Keratinocyte (primary cell): ENCODE measurements around the gene CTIF. TPM values are rescaled to one million over a fixed set of nuclear protein-coding genes. Genes with fewer than 3 reads are reported as not detected.

Experiments used
- DNase-seq: peaks from one replicate; pipeline ENCODE4 v3.0.0-alpha.2; 2011; ENCODE audit warnings: low read depth, missing footprints, low spot score
- FAIRE-seq: peaks from 2 replicates; lab custom pipeline; 2011; peaks lifted over from hg19 to GRCh38; lab: Jason Lieb, UNC
- H2AFZ ChIP-seq: 2 replicates; pipeline ENCODE4 v1.6.0; 2012; ENCODE audit warnings: low read length, control low read depth, inconsistent platforms; ENCODE audit not compliant: control insufficient read depth
- H3K27ac ChIP-seq: 2 replicates; pipeline ENCODE4 v1.5.1; 2011; ENCODE audit warnings: low read length; ENCODE audit not compliant: control insufficient read depth, insufficient read depth
- H3K27me3 ChIP-seq: 3 replicates; pipeline ENCODE4 v1.6.0; 2011; ENCODE audit warnings: low read length; ENCODE audit not compliant: control insufficient read depth, insufficient read depth; ENCODE audit errors: extremely low read depth
- H3K36me3 ChIP-seq, 2 experiments: 2 replicates in 1 of 2; 3 replicates in 1 of 2; pipeline ENCODE4 v1.5.1; 2011; ENCODE audit warnings: low read length in 2 of 2, mild to moderate bottlenecking in 1 of 2; ENCODE audit not compliant: control insufficient read depth in 2 of 2, insufficient read depth in 2 of 2; ENCODE audit errors: extremely low read depth in 1 of 2
- H3K4me1 ChIP-seq: 3 replicates; pipeline ENCODE4 v1.5.1; 2011; ENCODE audit warnings: low read length; ENCODE audit not compliant: control insufficient read depth, insufficient read depth; ENCODE audit errors: extremely low read depth
- H3K4me2 ChIP-seq: 3 replicates; pipeline ENCODE4 v1.6.0; 2011; ENCODE audit warnings: low read depth, low read length; ENCODE audit not compliant: control insufficient read depth, insufficient read depth; ENCODE audit errors: extremely low read depth
- H3K4me3 ChIP-seq, 3 experiments: fragments of 200-600 bp in 1 of 3; sonication (generic) in 1 of 3; 2 replicates in 2 of 3; 3 replicates in 1 of 3; pipeline ENCODE4 v1.5.1; 2011 to 2016; ENCODE audit warnings: low read length in 3 of 3, mild to moderate bottlenecking in 3 of 3, control low read depth in 2 of 3, inconsistent platforms in 1 of 3, low read depth in 1 of 3, mixed read lengths in 1 of 3, mixed run types in 1 of 3, moderate library complexity in 1 of 3; ENCODE audit not compliant: control insufficient read depth in 2 of 3, insufficient read depth in 2 of 3; ENCODE audit errors: extremely low read depth in 1 of 3
- H3K79me2 ChIP-seq: 2 replicates; pipeline ENCODE4 v1.6.0; 2012; ENCODE audit warnings: low read length; ENCODE audit not compliant: control insufficient read depth, insufficient read depth
- H3K9ac ChIP-seq: 3 replicates; pipeline ENCODE4 v1.6.0; 2011; ENCODE audit warnings: low read length; ENCODE audit not compliant: control insufficient read depth, insufficient read depth; ENCODE audit errors: extremely low read depth
- H3K9me1 ChIP-seq: 3 replicates; pipeline ENCODE4 v1.6.0; 2011; ENCODE audit warnings: low read length; ENCODE audit not compliant: control insufficient read depth, insufficient read depth; ENCODE audit errors: extremely low read depth
- H3K9me3 ChIP-seq: 2 replicates; pipeline ENCODE4 v1.5.1; 2012; ENCODE audit warnings: low read depth, low read length; ENCODE audit not compliant: control insufficient read depth
- H4K20me1 ChIP-seq: 3 replicates; pipeline ENCODE4 v1.6.0; 2011; ENCODE audit warnings: low read length; ENCODE audit not compliant: control insufficient read depth, insufficient read depth; ENCODE audit errors: extremely low read depth
- CTCF ChIP-seq, 3 experiments: IDR thresholded peaks in 1 of 3; conservative IDR thresholded peaks in 1 of 3; optimal IDR thresholded peaks in 1 of 3; 2 replicates in 2 of 3; 3 replicates in 1 of 3; pipeline versions ENCODE3 to v1.5.1; 2011; ENCODE audit warnings: low read length in 3 of 3, mild to moderate bottlenecking in 3 of 3, moderate library complexity in 2 of 3, control low read depth in 1 of 3, inconsistent platforms in 1 of 3; ENCODE audit not compliant: insufficient read depth in 2 of 3; ENCODE audit errors: extremely low read depth in 1 of 3
- EZH2 ChIP-seq: IDR thresholded peaks from one replicate; pipeline ENCODE4 v1.6.1; 2012; ENCODE audit warnings: inconsistent platforms, mild to moderate bottlenecking, low read length, moderate library complexity
- dilution Hi-C: fragments of 300-500 bp; cut with MboI; formaldehyde crosslinking; loops from one replicate; pipeline ENCODE4 v1.7.0; 2020; ENCODE audit warnings: low sequenced_read_pairs; ENCODE audit not compliant: extremely low pct_ligation_motif_present
- polyA plus RNA-seq, 5 experiments: library from polyadenylated mRNA; depleted of rRNA in 3 of 5; stranded (reverse) in 3 of 5; stranded (forward) in 1 of 5; unstranded in 1 of 5; fragments of >200 nt; gene quantifications; 1 replicate in 1 of 5; 2 replicates in 3 of 5; 3 replicates in 1 of 5; pipeline versions ENCODE4 v1.2.1 to v1.2.3, GENCODE V29; 2011 to 2012; ENCODE audit warnings: missing spikeins in 2 of 5, low read depth in 1 of 5, low replicate concordance in 1 of 5

Gene CTIF
- polyA plus RNA-seq, 1 donor (not counting 4 experiments of a cell fraction or from before 2014, with no cell fraction given), result 15.0 TPM

DNA sequence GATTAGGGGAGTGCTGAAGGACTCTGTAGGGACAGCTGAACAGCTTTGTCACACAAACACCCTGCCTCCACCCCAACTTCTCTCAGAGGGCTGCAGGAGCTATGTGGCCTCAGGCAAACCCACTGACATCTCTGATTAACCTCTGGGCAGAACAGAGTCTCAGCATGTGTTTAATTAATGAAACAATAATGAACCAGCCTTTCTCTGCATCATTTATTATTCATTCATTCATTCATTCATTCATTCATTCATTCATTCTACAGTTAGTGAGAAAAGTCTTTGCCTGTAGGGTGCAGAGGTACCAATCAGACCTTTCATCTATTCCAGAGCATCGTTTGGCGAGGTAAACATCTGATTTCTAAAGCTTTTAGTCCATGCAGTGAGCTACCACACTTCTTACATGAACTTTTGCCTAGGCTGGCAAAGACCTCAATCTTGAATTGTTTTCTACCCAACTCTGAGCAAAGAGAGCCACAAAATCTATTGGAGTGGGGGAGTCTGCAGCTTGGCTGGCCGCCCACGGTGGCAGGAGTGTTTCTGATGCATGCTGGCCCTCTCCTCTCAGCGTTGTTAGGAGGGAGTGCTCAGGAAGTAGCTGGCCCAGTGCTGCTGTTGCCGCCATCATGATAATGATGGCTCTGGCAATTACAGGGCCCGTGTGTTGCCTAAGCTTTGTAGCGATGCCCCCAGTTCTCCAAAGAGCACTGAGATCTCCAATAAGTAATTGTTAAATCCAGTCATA lies 213.1 kb downstream of the CTIF start:
- H3K4me2 ChIP-seq, result no peak overlapping the region
- no peak for FAIRE-seq
- no peaks in the 10 kb centered on the region for H3K27me3 ChIP-seq
- peaks cover 12% of the 10 kb centered on the region for H3K4me1 ChIP-seq
- H3K79me2 ChIP-seq, result no peaks in the 10 kb centered on the region
- TF ChIP-seq EZH2 (no peak), CTCF (optimal IDR thresholded peaks at IDR 0.05 in 1 of 3, IDR thresholded peaks at IDR 0.05 in 1 of 3, conservative IDR thresholded peaks at IDR 0.05 in 1 of 3; ENCODE audit: extremely low read depth in 1 of 3, insufficient read depth in 2 of 3, low read length in 3 of 3) (no peak)
- no peak overlapping the region for H2AFZ ChIP-seq
- H4K20me1 ChIP-seq, result no peaks in the 10 kb centered on the region
- no peaks in the 10 kb centered on the region for H3K9me3 ChIP-seq
- H3K4me3 ChIP-seq, result no peak overlapping the region
- H3K9ac ChIP-seq, result no peak overlapping the region
- dilution Hi-C loops, result no loop called here
- H3K27ac ChIP-seq, result no peak overlapping the region
- DNase-seq, result no peak
- H3K36me3 ChIP-seq, result peaks cover 0 to 5% of the 10 kb centered on the region in 2 experiments
- H3K9me1 ChIP-seq, result no peaks in the 10 kb centered on the region

DNA sequence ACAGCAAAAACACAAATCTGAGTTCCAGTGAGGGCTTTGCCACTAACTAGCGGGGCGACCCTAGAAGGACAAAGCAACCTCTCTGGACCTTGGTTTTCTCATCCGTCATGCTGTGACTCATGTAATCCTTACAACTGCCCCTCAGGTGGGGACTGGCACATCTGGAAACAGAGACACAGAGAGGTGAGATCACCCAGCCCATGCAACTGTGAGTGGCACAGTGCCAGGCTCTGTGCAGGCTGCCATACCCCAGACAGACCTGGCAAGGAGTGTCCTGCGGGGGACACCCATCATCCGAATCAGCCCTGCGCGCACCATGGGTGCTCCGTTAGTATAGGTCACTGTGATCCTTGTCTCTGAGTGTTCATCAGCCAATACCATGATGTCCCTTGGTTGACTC lies 213.6 kb downstream of the CTIF start:
- Histone ChIP-seq H3K4me3 (no peak overlapping the region), H2AFZ (no peak overlapping the region), H3K27ac (no peak overlapping the region), H3K9me1 (no peaks in the 10 kb centered on the region), H3K36me3 (peaks cover 0 to 5% of the 10 kb centered on the region in 2 experiments), H3K79me2 (no peaks in the 10 kb centered on the region), H4K20me1 (no peaks in the 10 kb centered on the region), H3K4me2 (no peak overlapping the region), H3K9me3 (no peaks in the 10 kb centered on the region), H3K9ac (no peak overlapping the region), H3K4me1 (peaks cover 12% of the 10 kb centered on the region), H3K27me3 (no peaks in the 10 kb centered on the region)
- FAIRE-seq (no peak), DNase-seq (peak; percentile 63)
- dilution Hi-C loops, result no loop called here
- no peak for TF ChIP-seq CTCF (optimal IDR thresholded peaks at IDR 0.05 in 1 of 3, IDR thresholded peaks at IDR 0.05 in 1 of 3, conservative IDR thresholded peaks at IDR 0.05 in 1 of 3; ENCODE audit: extremely low read depth in 1 of 3, insufficient read depth in 2 of 3, low read length in 3 of 3)
- TF ChIP-seq EZH2, result no peak
